Measurements from ENCODE around the gene RAPGEF1.

RAPGEF1 gene

DNA sequence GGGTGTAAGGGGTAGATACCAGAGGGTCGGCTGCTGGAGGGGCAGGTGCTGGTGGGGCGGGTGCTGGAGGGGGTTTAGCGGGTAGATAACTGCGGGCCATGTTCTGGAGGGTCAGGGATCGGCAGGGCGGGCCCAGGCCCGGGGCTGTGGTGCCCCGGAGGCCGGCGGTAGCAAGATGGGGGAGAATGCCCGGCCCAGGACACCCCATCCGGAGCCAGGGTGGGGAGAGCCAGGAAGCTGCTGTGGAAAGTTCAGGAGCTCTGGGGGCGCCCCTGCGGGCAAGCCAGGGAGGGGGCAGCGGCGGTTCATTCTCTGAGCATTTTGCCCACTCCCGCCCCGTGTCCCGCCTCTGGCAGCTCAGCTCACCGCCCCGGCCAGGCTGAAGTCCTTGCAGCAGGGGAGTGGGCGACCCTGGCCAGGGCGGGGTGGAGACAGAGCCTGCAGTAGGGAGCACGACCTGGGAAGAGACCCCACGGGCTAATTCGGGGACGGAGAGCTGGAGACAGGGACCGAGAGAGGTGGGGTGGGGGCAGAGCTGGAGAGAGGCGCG lies 194.0 kb downstream of the RAPGEF1 start:
- no peak for DNase-seq

DNA sequence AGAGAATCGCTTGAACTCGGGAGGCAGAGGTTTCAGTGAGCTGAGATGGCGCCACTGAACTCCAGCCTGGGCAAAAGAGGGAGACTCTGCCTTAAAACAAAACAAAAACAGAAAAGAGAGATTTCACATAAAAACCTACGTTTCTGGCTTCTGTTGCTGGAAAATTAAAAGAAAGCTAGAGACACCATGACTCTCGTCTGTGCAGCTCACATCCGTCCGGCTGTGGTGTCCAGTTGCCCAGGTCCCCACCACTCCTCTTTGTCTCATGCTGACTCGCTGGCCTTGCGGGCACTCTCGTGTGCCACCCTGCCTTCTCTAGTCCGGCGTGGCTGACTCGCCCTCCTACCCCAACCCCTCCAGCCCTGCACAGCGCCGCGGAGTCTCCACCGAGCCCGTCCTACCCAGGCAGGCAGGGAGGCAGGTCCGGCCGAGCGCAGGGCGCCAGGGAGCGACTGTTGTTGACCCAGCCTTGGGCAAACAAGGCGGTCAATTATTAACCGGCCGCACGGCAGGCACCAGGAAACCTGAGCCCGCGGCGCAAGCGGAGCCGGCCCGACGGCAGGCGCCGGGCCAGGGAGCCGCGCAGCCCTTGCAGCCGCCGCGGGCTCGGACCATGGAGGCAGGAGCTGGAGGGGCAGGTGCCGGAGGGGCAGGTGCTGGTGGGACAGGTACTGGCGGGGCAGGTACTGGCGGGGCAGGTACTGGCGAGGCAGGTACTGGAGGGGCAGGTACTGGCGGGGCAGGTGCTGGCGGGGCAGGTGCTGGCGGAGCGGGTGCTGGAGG lies 194.7 kb downstream of the RAPGEF1 start, which contains the start of gene PRRT1B:
PRRT1B (plus strand) TSS at position 521 of the 783 bp plus-strand sequence; CDS start at position 614, 93 bp downstream.
- no peak for DNase-seq

DNA sequence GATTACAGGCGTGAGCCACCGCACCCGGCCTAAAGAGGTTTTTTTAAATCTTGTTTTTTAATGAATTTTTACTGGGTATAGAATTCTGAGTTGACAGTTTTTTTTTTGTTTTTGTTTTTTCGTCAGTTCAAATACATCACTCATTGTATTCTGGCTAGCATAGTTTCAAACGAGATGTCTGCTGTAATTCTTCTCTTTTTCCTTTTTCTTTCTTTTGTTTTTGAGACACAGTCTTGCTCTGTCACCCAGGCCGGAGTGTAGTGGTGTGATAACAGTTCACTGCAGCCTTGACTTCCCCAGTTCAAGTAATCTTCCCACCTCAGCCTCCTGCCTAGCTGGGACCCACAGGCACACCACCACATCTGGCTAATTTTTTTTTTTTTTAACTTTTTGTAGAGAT lies 196.7 kb downstream of the RAPGEF1 start:
- DNase-seq: no peak

DNA sequence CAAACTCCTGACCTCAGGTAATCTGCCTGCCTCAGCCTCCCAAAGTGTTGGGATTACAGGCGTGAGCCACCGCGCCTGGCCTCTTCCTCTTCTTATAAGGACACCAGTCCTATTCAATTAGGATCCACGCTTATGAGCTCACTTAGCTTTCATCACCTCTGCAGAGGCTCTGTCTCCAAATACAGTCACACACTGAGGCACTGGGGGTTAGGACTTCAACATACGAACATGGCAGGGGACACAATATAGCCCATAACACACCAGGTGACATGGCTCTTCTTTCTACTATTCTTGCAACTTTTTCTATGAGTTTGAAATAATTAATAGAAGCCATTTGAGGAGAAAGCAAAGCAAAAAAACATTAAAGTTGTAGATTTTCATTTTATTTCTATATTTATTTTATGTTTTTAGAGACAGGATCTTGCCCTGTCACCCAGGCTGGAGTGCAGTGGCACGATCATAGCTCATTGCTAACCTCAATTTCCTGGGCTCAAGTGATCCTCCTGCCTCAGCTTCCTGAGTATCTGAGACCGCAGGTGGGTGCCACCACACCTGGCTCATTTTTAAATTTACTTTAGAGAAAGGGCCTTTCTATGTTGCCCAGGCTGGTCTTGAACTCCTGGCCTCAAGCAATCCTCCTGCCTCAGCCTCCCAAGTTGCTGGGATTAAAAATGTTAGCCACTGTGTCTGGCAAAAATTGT lies 200.5 kb downstream of the RAPGEF1 start:
- DNase-seq: no peak

DNA sequence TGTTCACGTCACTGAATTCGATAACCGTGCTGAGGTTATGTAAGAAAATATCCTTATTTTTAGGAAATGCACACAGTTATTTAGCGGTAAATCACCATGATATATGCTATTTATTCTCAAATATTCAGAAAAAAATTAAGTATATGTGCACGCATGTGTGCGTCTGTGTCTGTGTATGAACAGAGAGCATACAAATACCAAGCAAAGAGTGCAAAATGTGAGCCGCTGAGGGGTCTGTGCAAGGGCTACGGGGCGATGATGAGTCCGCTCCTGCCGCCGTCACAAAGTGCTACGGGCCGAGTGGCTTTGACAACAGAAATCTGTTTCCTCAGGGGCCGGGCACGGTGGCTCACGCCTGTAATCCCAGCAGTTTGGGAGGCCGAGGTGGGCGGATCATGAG lies 201.9 kb downstream of the RAPGEF1 start:
- DNase-seq: no peak

DNA sequence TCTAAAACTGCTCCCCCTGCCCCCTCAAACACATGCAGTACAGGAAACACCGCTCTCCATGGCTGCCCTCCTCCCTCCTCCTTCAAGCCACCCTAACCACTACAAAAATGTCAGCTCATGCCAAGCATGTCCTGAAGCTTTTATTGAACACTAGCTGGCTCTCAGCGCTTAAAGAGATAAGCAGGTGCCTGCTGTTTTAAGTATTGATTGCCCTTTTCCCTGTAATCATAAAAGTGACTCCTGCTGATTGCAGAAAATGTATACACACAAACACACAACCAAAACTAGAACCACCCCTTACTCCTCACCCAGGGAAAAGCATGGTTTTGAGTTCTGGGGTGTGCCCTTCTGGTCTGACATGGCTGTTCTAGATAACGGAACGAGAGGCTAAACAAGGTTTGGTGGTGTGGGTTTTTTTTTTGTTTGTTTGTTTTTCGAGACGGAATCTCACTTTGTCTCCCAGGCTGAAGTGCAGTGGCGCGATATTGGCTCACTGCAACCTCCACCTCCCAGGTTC lies 205.1 kb downstream of the RAPGEF1 start:
- DNase-seq: no peak

DNA sequence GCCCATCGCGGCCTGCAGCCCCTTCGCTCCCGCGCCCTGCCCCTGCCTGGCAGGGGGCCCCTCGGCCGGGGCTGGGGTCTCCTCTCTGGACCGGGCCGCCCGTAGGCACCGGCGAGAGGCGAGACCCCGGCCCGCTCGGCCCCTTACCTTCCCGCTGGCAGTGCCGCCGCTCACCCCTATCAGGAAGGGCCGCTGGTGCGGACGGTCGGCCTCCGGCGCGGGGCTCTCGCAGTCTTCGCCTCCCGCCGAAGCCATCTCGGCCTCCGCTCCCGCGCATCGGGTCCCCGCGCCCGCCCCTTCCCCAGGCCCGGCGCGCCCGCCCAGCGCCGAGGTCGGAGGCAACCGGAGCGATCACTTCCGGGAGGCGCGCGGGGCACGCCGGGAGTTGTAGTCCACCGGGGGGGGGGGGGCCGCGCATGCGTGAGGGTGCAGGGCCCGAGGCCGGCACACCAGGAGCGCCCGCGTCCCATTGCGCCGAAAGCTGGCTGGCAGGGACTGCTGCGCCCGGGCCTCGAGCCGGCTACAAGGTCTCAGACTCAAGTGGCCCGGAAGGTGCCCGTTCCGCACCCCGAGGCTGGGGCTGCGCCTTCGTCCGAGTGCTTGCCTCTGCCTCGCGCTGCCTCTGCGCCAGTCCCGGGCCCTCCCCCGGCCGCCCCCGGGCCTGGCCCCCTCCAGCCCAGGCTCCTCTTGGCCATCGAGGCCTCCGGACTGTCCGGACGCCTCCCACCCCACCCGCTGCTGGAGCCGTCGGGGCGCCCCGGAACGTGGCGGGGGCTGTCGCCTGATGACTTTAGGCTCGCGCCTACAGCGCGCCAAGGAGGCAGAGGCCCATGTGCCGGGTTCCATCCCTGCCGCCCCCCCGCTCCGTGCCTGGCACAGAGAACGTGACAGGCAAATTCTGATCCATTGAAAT lies 208.7 kb downstream of the RAPGEF1 start, which contains the start of gene UCK1:
UCK1 (minus strand) TSS at position 344 of the 913 bp plus-strand sequence; CDS start at position 255, 89 bp downstream.
- DNase-seq: peak; percentile 65

DNA sequence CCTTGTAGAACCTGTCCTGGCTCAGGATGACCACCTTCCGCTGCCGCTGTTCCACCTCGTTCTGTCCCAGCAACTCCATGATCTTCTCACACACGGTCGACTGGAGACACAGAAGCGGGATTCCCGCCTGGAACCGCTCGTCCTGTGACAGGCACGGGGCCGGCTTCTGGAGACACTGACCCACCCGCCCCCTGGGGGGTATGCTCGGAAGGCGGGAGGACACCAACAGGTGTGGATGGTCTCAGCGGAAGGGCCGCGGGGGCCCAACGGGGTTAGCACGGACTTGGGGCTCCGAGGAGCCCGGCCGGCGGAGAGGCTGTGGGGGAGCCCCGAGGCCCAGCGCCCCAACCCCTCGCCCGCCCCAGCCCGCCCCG lies 209.3 kb downstream of the RAPGEF1 start:
- DNase-seq: peak; percentile 6

DNA sequence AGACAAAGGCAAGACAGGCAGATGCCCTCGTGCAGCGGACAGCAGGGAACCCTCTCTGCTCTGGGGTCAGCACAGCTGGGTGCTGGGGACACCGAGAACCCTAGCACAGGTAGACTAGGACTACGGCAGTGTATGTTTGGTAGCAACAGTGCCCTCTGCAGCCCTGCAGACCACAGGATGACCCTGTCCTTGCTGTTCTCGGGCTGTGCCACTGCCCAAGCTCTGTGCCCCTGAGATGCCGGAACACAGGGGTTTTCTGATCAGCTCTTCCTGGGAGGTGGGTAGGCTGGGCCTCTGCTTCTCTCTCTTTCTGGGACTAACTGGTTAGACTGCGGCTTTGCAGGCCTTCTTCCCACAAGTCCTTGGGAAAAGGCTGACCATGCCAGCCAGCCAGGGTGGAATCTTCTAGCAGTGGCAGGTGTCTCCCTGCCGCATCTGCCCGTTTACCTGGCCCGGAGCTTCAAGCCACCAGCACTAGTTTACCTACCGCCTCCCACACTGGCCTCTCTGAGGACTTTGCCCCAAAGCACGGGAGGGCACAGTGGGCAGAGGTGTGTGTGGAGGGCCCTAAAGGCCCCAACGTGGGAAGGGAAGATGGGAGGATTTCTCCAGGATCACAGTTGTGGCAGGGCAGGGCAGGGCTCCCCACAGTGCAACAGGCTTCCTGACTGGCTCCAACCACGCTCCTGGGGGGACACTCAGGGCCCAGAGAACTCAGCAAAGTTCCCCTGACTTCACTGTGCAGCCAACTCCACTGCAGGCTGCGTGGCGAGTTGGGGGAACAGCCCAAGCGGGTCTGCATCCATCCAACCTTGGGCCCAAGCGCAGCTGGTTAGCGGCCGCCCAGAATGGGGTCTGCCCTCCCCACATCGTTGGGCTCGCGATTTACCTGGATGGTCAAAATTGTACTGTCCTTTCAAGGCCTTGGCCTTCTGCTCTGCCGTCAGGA lies 210.0 kb downstream of the RAPGEF1 start:
- no peak for DNase-seq

DNA sequence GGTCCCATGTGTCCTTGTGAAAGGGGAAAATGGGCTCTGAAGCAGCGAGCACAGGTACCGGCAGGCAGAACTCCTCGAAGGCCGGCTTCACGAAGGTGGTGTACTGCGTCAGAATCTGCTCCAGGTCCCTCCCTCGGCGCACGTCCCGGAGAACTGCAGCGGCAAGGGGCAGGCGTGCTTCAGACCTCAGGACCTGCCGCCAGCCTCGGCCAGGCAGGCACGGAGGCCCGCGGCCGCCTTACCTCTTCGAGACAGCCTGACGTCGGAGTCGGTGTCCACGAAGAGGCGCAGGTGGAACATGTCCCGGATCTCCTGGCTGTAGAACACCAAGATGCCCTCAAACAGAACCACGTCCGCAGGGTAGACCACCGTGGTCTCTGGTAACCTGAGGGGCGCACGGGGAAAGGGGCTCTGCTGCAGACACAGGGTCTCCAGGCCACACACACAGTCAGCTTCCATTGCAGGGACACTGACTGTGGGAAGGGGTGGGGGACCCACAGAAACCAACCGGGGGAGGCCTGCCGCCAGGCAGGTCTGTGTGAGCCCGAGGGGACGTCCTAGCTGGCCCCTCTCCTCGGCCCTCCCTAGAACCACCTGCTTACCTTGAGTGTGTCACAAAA lies 210.9 kb downstream of the RAPGEF1 start:
- DNase-seq: no peak

DNA sequence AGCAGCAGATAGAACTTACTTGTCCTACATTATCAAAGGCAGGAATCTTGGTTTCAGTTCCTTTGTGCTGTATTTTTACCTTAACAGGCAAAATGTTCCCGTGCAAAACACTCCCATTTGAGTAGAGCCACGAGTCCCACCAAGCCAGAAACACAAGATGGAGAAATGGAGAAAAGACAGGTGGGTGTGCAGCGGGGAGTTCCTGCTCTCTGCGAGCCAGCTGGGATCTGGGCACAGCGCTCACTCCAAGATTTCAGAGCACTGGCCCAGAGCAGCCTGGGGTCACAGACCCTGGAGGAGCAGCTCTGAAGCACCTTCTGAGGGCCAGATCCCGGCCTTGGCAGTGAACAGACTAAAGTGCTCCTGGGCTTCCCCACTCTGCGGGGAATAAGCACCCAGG lies 211.7 kb downstream of the RAPGEF1 start:
- no peak for DNase-seq
